Measurements from ENCODE around the gene CORO2B. TPM values are rescaled to one million over a fixed set of nuclear protein-coding genes. Genes with fewer than 3 reads are reported as not detected.

CORO2B gene
- total and polyA plus RNA-seq, 2 of the 4 experiments (the other 2 are of a cell fraction), result 9.3 to 39.3 TPM

DNA sequence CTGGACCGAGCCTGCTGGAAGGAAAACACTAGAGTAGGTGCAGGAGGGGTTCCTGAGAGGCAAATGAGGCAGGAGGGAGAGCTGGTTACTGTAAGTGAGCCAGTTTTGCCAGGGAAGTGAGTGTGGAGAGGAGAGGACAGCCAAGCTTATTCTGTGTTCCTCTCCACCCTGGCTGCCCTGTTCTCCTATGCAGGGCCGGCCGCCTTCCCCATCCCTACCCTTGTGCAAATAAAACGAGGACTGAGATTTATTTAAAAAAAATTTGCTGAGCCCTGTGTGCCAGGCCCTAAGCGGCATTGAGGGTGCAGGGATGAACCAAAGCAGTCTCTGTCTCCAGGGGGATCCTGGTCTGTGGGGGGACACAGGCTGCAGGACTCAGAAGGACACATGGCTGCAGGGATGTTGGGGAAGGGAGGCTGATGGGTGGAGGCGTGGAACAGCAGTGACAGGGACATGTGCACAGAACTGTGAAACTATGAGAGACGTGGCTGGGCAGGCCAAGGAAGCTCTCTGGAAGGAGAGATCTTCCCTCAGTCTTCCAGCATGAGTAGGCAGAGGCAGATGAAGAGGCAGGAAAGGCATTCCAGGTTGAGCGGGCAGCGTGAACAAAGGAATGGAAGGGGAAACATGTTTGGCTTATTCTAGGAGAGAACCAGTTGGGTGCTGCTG is 12.1 kb downstream of the CORO2B start:
- 79% methylated on average over 5 of the region's 9 CpGs; no CpG with 5 or more reads in 1 of the 2 experiments for WGBS, 2 experiments (ENCODE audit: extremely low coverage in 2 of 2, insufficient read length in 1 of 2)
- POLR2A ChIA-PET (ENCODE audit: unreplicated experiment), result no interaction called here
- intact Hi-C loops (cut with micrococcal nuclease) (no loop called here), in situ Hi-C loops (cut with MboI; ENCODE audit: low sequenced_read_pairs) (no loop called here), dilution Hi-C loops (cut with HindIII; ENCODE audit: low sequenced_read_pairs, unreplicated experiment) (no loop called here)
- Histone ChIP-seq H3K4me2 (ENCODE audit: low read depth, low read length) (no peak overlapping the region), H3K9ac (ENCODE audit: low read depth, low read length) (no peak overlapping the region), H3K27me3 (ENCODE audit: control insufficient read depth, insufficient read depth, low read length) (no peaks in the 10 kb centered on the region), H2AK9ac (replicated peaks; ENCODE audit: low read depth, low read length, poor library complexity) (peak overlapping the region; percentile 17), H3K4ac (ENCODE audit: low read depth, low read length) (peak overlapping the region; percentile 44; the same call in 1 of the 2 replicates), H3K14ac (replicated peaks; ENCODE audit: low read depth, low read length) (peak overlapping the region; percentile 20), H3K4me1 (ENCODE audit: control insufficient read depth, insufficient read depth, low read length) (peaks cover 35% of the 10 kb centered on the region), H3K56ac (ENCODE audit: extremely low read depth, insufficient read depth, low read length) (no peak overlapping the region), H3K9me3 (ENCODE audit: control insufficient read depth, insufficient read depth, low read length) (no peaks in the 10 kb centered on the region), H4K91ac (ENCODE audit: insufficient read depth, low read depth, low read length) (no peak overlapping the region), H2BK20ac (ENCODE audit: low read depth, low read length) (no peak overlapping the region), H2AK5ac (ENCODE audit: low read depth, low read length) (peak overlapping the region; percentile 88), H2BK15ac (ENCODE audit: low read depth, low read length) (peak overlapping the region; percentile 53; the same call in 1 of the 3 replicates), H3K18ac (ENCODE audit: low read depth, low read length) (no peak overlapping the region), H4K20me1 (ENCODE audit: insufficient read depth, low read length) (no peaks in the 10 kb centered on the region), H3K36me3 (ENCODE audit: control insufficient read depth, insufficient read depth, low read length) (no peaks in the 10 kb centered on the region), H4K5ac (ENCODE audit: low read depth, low read length) (no peak overlapping the region), H3K4me3 (ENCODE audit: insufficient read depth, low read depth, low read length) (no peak overlapping the region), H3K27ac (ENCODE audit: insufficient read depth, low read length) (no peak overlapping the region), H2BK5ac (ENCODE audit: low read depth, low read length, poor library complexity, severe bottlenecking) (no peak overlapping the region), H3K23ac (ENCODE audit: low read depth, low read length) (peak overlapping the region; percentile 5), H3K9me1 (ENCODE audit: insufficient read depth, low read length) (peaks cover 25% of the 10 kb centered on the region), H2BK120ac (ENCODE audit: low read depth, low read length) (no peak overlapping the region; the same call in 1 of the 2 replicates), H3K79me1 (ENCODE audit: low read depth in 1 of 2, low read length in 2 of 2) (peaks cover 34 to 91% of the 10 kb centered on the region in 2 experiments), H2AFZ (replicated peaks; ENCODE audit: low read length, poor library complexity) (no peak overlapping the region), H4K8ac (ENCODE audit: low read depth in 2 of 2, low read length in 2 of 2) (peak overlapping the region in 1 of 2 experiments; percentile 37; a peak in 2 of 4 replicates)
- ATAC-seq (ENCODE audit: low read depth), result no peak
- DNase-seq, result no peak
- CTCF ChIA-PET, result interaction anchor here (0.6 kb wide), 1 partner anchor 15 kb away, joined by 3 read pairs; no protein-coding TSS in a partner anchor
- BruUV-seq (replicated peaks), result no TSS peak
- no peak for TF ChIP-seq MXI1 (IDR thresholded peaks at IDR 0.05; ENCODE audit: borderline replicate concordance, low read depth, low read length)
- TF ChIP-seq RAD21 (IDR thresholded peaks at IDR 0.05; ENCODE audit: low read length), result no peak
- no peak for TF ChIP-seq NFE2L2 (IDR thresholded peaks at IDR 0.05; ENCODE audit: low read depth, low read length)
- no peak for TF ChIP-seq RFX5 (IDR thresholded peaks at IDR 0.05; ENCODE audit: low read depth, low read length)
- no peak for TF ChIP-seq FOS (IDR thresholded peaks at IDR 0.05; ENCODE audit: low read depth, low read length)
- TF ChIP-seq CEBPB (IDR thresholded peaks at IDR 0.05; ENCODE audit: low read depth, low read length), result no peak
- TF ChIP-seq SMC3 (IDR thresholded peaks at IDR 0.05; ENCODE audit: low read depth, low read length), result no peak
- TF ChIP-seq, protein P1, sequence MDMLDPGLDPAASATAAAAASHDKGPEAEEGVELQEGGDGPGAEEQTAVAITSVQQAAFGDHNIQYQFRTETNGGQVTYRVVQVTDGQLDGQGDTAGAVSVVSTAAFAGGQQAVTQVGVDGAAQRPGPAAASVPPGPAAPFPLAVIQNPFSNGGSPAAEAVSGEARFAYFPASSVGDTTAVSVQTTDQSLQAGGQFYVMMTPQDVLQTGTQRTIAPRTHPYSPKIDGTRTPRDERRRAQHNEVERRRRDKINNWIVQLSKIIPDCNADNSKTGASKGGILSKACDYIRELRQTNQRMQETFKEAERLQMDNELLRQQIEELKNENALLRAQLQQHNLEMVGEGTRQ (IDR thresholded peaks at IDR 0.05; ENCODE audit: low read depth, low read length), result no peak
- no peak for TF ChIP-seq BHLHE40 (IDR thresholded peaks at IDR 0.05; ENCODE audit: low read depth, low read length)
- TF ChIP-seq, protein P2, sequence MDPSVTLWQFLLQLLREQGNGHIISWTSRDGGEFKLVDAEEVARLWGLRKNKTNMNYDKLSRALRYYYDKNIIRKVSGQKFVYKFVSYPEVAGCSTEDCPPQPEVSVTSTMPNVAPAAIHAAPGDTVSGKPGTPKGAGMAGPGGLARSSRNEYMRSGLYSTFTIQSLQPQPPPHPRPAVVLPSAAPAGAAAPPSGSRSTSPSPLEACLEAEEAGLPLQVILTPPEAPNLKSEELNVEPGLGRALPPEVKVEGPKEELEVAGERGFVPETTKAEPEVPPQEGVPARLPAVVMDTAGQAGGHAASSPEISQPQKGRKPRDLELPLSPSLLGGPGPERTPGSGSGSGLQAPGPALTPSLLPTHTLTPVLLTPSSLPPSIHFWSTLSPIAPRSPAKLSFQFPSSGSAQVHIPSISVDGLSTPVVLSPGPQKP (IDR thresholded peaks at IDR 0.05; ENCODE audit: borderline replicate concordance, low read depth, low read length), result no peak
- no peak for TF ChIP-seq MAZ (IDR thresholded peaks at IDR 0.05; ENCODE audit: borderline replicate concordance, low read depth, low read length)
- no peak for TF ChIP-seq POLR2A (IDR thresholded peaks at IDR 0.05; ENCODE audit: low read depth, low read length)
- no peak for TF ChIP-seq RCOR1 (IDR thresholded peaks at IDR 0.05; ENCODE audit: insufficient replicate concordance, low read length)
- TF ChIP-seq MAFK (IDR thresholded peaks at IDR 0.05; ENCODE audit: low read depth, low read length), result no peak
- TF ChIP-seq CTCF (conservative IDR thresholded peaks at IDR 0.05; ENCODE audit: low read depth, low read length), result no peak
